T-helper 1 cell treated with Interleukin-12 subunit alpha and Interleukin-12 subunit beta and Interleukin-4 antibody, amounts not matched to agents 30 μg/mL and 1 μg/mL, for 36 hours (primary cell): ENCODE measurements around the gene HK2.
"Not testable (repeated sequence)": the region's sequence is repeated elsewhere in the genome, so short reads cannot be mapped to it uniquely, and the experiment has no call there.

Experiments used
- H3K27ac Mint-ChIP-seq: one replicate; pipeline ENCODE4 v1.8.0; 2021; ENCODE audit warnings: mild to moderate bottlenecking, mixed read lengths
- H3K27me3 Mint-ChIP-seq: one replicate; pipeline ENCODE4 v1.8.0; 2021; ENCODE audit warnings: low read depth, mixed read lengths
- H3K36me3 Mint-ChIP-seq: one replicate; pipeline ENCODE4 v1.8.0; 2021; ENCODE audit warnings: low read depth, mixed read lengths
- H3K4me1 Mint-ChIP-seq: one replicate; pipeline ENCODE4 v1.8.0; 2021; ENCODE audit warnings: low read depth, mixed read lengths
- H3K4me3 Mint-ChIP-seq: one replicate; pipeline ENCODE4 v1.8.0; 2021; ENCODE audit warnings: mild to moderate bottlenecking, moderate library complexity, mixed read lengths
- H3K9me3 Mint-ChIP-seq: one replicate; pipeline ENCODE4 v1.8.0; 2021; ENCODE audit warnings: mixed read lengths

The HK2 gene

GRCh38 chr2:74886251-74886650 lies 52.3 kb downstream of the HK2 start:
- Mint-ChIP-seq H3K4me3 (no peak overlapping the region), H3K27ac (no peak overlapping the region), H3K9me3 (no peaks in the 10 kb centered on the region), H3K4me1 (no peaks in the 10 kb centered on the region), H3K27me3 (no peaks in the 10 kb centered on the region), H3K36me3 (peaks cover 59% of the 10 kb centered on the region)

- peaks cover 61% of the 10 kb centered on the region for H3K36me3 Mint-ChIP-seq
- no peaks in the 10 kb centered on the region for H3K9me3 Mint-ChIP-seq
These were observed 52.9 kb downstream of the HK2 start for GRCh38 chr2:74886811-74887210.

GRCh38 chr2:74887445-74887951 lies 53.6 kb downstream of the HK2 start:
- Mint-ChIP-seq H3K4me1 (no peaks in the 10 kb centered on the region), H3K27me3 (no peaks in the 10 kb centered on the region), H3K9me3 (no peaks in the 10 kb centered on the region), H3K27ac (no peak overlapping the region), H3K4me3 (no peak overlapping the region), H3K36me3 (peaks cover 60% of the 10 kb centered on the region)

More at GRCh38 chr2:74886811-74887210, 52.9 kb downstream of the HK2 start:
- Mint-ChIP-seq H3K27ac (no peak overlapping the region), H3K4me1 (no peaks in the 10 kb centered on the region), H3K4me3 (no peak overlapping the region), H3K27me3 (no peaks in the 10 kb centered on the region)

GRCh38 chr2:74887960-74888700 lies 54.2 kb downstream of the HK2 start:
- H3K36me3 Mint-ChIP-seq: peaks cover 63% of the 10 kb centered on the region
- H3K4me3 Mint-ChIP-seq: no peak overlapping the region
- H3K27me3 Mint-ChIP-seq: no peaks in the 10 kb centered on the region
- no peaks in the 10 kb centered on the region for H3K4me1 Mint-ChIP-seq
- no peak overlapping the region for H3K27ac Mint-ChIP-seq
- H3K9me3 Mint-ChIP-seq: no peaks in the 10 kb centered on the region

- H3K27me3 Mint-ChIP-seq: no peaks in the 10 kb centered on the region
- H3K36me3 Mint-ChIP-seq: peaks cover 72% of the 10 kb centered on the region
- no peak overlapping the region for H3K27ac Mint-ChIP-seq
- no peaks in the 10 kb centered on the region for H3K4me1 Mint-ChIP-seq
- H3K9me3 Mint-ChIP-seq: no peaks in the 10 kb centered on the region
- no peak overlapping the region for H3K4me3 Mint-ChIP-seq
These were observed 55.2 kb downstream of the HK2 start for GRCh38 chr2:74889159-74889558.

GRCh38 chr2:74890711-74891110 lies 56.8 kb downstream of the HK2 start:
- no peaks in the 10 kb centered on the region for H3K27me3 Mint-ChIP-seq
- H3K36me3 Mint-ChIP-seq: peaks cover 76% of the 10 kb centered on the region
- no peaks in the 10 kb centered on the region for H3K4me1 Mint-ChIP-seq
- H3K9me3 Mint-ChIP-seq: peaks cover 10% of the 10 kb centered on the region
- H3K27ac Mint-ChIP-seq: no peak overlapping the region
- no peak overlapping the region for H3K4me3 Mint-ChIP-seq

GRCh38 chr2:74891136-74891764 lies 57.3 kb downstream of the HK2 start:
- H3K27me3 Mint-ChIP-seq: no peaks in the 10 kb centered on the region
- peaks cover 77% of the 10 kb centered on the region for H3K36me3 Mint-ChIP-seq
- H3K9me3 Mint-ChIP-seq: peaks cover 11% of the 10 kb centered on the region
- no peak overlapping the region for H3K4me3 Mint-ChIP-seq
- H3K27ac Mint-ChIP-seq: no peak overlapping the region
- H3K4me1 Mint-ChIP-seq: no peaks in the 10 kb centered on the region

GRCh38 chr2:74891816-74892215 lies 57.9 kb downstream of the HK2 start:
- Mint-ChIP-seq H3K9me3 (peaks cover 11% of the 10 kb centered on the region), H3K36me3 (peaks cover 73% of the 10 kb centered on the region)
- not testable (repeated sequence) for H3K27me3 Mint-ChIP-seq, H3K4me3 Mint-ChIP-seq, H3K4me1 Mint-ChIP-seq, H3K27ac Mint-ChIP-seq

- no peak overlapping the region for H3K27ac Mint-ChIP-seq
- H3K27me3 Mint-ChIP-seq: no peaks in the 10 kb centered on the region
- H3K9me3 Mint-ChIP-seq: peaks cover 11% of the 10 kb centered on the region
- peaks cover 72% of the 10 kb centered on the region for H3K36me3 Mint-ChIP-seq
- H3K4me1 Mint-ChIP-seq: no peaks in the 10 kb centered on the region
- H3K4me3 Mint-ChIP-seq: no peak overlapping the region
These were observed 58.7 kb downstream of the HK2 start for GRCh38 chr2:74892609-74893008.

GRCh38 chr2:74893332-74893731 lies 59.4 kb downstream of the HK2 start:
- no peak overlapping the region for H3K4me3 Mint-ChIP-seq

GRCh38 chr2:74894272-74894981 lies 60.5 kb downstream of the HK2 start:
- Mint-ChIP-seq H3K27me3 (no peaks in the 10 kb centered on the region), H3K36me3 (peaks cover 58% of the 10 kb centered on the region), H3K9me3 (peaks cover 11% of the 10 kb centered on the region), H3K4me3 (no peak overlapping the region), H3K4me1 (no peaks in the 10 kb centered on the region), H3K27ac (no peak overlapping the region)

More at GRCh38 chr2:74893332-74893731, 59.4 kb downstream of the HK2 start:
- no peak overlapping the region for H3K27ac Mint-ChIP-seq
- peaks cover 11% of the 10 kb centered on the region for H3K9me3 Mint-ChIP-seq
- peaks cover 65% of the 10 kb centered on the region for H3K36me3 Mint-ChIP-seq
- no peaks in the 10 kb centered on the region for H3K27me3 Mint-ChIP-seq
- no peaks in the 10 kb centered on the region for H3K4me1 Mint-ChIP-seq

- Mint-ChIP-seq H3K4me3 (no peak overlapping the region), H3K27ac (no peak overlapping the region), H3K9me3 (peaks cover 11% of the 10 kb centered on the region), H3K36me3 (peaks cover 52% of the 10 kb centered on the region), H3K4me1 (no peaks in the 10 kb centered on the region), H3K27me3 (no peaks in the 10 kb centered on the region)
These were observed 61.1 kb downstream of the HK2 start for GRCh38 chr2:74895001-74895400.

- no peaks in the 10 kb centered on the region for H3K4me1 Mint-ChIP-seq
- no peak overlapping the region for H3K27ac Mint-ChIP-seq
- no peaks in the 10 kb centered on the region for H3K27me3 Mint-ChIP-seq
- no peak overlapping the region for H3K4me3 Mint-ChIP-seq
- H3K9me3 Mint-ChIP-seq: peaks cover 11% of the 10 kb centered on the region
- peaks cover 40% of the 10 kb centered on the region for H3K36me3 Mint-ChIP-seq
These were observed 62.3 kb downstream of the HK2 start for GRCh38 chr2:74896232-74896631.

- H3K27me3 Mint-ChIP-seq, H3K4me3 Mint-ChIP-seq, H3K27ac Mint-ChIP-seq, H3K9me3 Mint-ChIP-seq, H3K4me1 Mint-ChIP-seq: not testable (repeated sequence)
- H3K36me3 Mint-ChIP-seq: peaks cover 13% of the 10 kb centered on the region
These were observed 66.3 kb downstream of the HK2 start for GRCh38 chr2:74900225-74900624.
